Activated CD8-positive, alpha-beta T cell treated with anti-CD3 and anti-CD28 coated beads for 36 hours (primary cell): ENCODE measurements around the gene B3GNT7. TPM values are rescaled to one million over a fixed set of nuclear protein-coding genes. Genes with fewer than 3 reads are reported as not detected.

Experiments
- ATAC-seq: fragments of 200-7000 bp; cut with Tn5 transposase; one replicate; pipeline ENCODE4 v1.10.0; 2021; ENCODE audit warnings: mild to moderate bottlenecking, moderate library complexity
- CTCF ChIA-PET: fragments of 350-600 bp; sonication (Branson Sonifier 250); formaldehyde crosslinking; loops from one replicate; lab custom pipeline; 2021; ENCODE audit warnings: antibody characterized with exemption; lab: Charles Lee
- POLR2A ChIA-PET: fragments of 350-600 bp; sonication (Branson Sonifier 250); formaldehyde crosslinking; loops from one replicate; lab custom pipeline; 2021; ENCODE audit warnings: antibody characterized with exemption; lab: Charles Lee
- DNase-seq: peaks from one replicate; pipeline ENCODE4 v3.0.0-alpha.2; 2020
- H3K27ac Mint-ChIP-seq: one replicate; pipeline ENCODE4 v1.8.0; 2021; ENCODE audit warnings: mild to moderate bottlenecking, mixed read lengths
- H3K27me3 Mint-ChIP-seq: one replicate; pipeline ENCODE4 v1.8.0; 2021; ENCODE audit warnings: mixed read lengths
- H3K36me3 Mint-ChIP-seq: one replicate; pipeline ENCODE4 v1.8.0; 2021; ENCODE audit warnings: low read depth, mixed read lengths
- H3K4me1 Mint-ChIP-seq: one replicate; pipeline ENCODE4 v1.8.0; 2021; ENCODE audit warnings: low read depth, mixed read lengths
- H3K4me3 Mint-ChIP-seq: one replicate; pipeline ENCODE4 v1.8.0; 2021; ENCODE audit warnings: mild to moderate bottlenecking, moderate library complexity, mixed read lengths
- H3K9me3 Mint-ChIP-seq: one replicate; pipeline ENCODE4 v1.8.0; 2021; ENCODE audit warnings: mixed read lengths
- intact Hi-C: fragments of 100-400 bp; cut with micrococcal nuclease; formaldehyde crosslinking; loops from one replicate; pipeline ENCODE4 v1.10.0; 2022
- total RNA-seq, 2 experiments: library from RNA; stranded (reverse); gene quantifications; one replicate each; pipeline ENCODE4 v1.2.3, GENCODE V29; 2021
- TF ChIP-seq, protein P1 (sequence below): fragments of 200-600 bp; IDR thresholded peaks from one replicate; pipeline ENCODE4 v1.8.0; 2022; ENCODE audit warnings: antibody characterized with exemption, mild to moderate bottlenecking

The B3GNT7 gene
- total RNA-seq, 2 experiments from 2014 or later: 0.29 TPM; not detected in 1

DNA sequence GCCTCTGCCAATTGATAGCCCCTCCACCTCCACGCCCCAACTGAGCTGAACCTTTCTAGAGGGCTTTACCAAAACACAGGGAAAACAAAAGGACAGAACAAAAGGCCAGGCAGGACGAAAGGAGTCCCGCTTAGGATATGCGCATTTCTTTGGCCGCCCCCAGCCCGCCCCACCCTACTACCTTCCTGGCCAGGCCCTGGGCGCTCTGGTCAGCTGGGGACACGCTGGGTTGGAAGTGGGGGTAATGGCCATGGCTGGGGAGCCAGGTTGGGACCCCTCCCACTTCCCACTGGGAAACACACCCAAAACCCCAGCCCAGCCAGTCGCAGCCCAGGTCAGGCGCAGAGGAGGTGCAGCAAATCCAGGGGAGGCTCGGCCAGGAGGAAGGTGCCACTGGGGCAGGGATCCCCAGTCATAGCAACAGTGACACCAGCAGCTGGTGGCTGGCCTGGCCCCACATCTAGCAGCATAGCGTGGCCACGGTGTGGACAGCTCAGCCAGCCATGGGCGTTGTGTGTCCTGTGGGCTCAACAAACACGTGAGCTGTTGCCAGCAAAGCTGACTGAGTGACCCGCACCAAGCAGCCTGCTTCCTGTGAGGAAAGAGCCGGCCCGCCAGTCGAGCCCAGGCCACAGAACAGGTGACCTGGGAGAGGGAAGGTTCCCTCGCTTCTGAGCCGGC, 24.6 kb upstream of the B3GNT7 start:
- no peak overlapping the region for H3K27ac Mint-ChIP-seq
- H3K4me1 Mint-ChIP-seq: no peaks in the 10 kb centered on the region
- H3K4me3 Mint-ChIP-seq: no peak overlapping the region
- CTCF ChIA-PET: no interaction called here
- intact Hi-C loops: no loop called here
- H3K36me3 Mint-ChIP-seq: no peaks in the 10 kb centered on the region
- ATAC-seq (no peak), DNase-seq (no peak)
- no peaks in the 10 kb centered on the region for H3K9me3 Mint-ChIP-seq
- TF ChIP-seq, protein P1, sequence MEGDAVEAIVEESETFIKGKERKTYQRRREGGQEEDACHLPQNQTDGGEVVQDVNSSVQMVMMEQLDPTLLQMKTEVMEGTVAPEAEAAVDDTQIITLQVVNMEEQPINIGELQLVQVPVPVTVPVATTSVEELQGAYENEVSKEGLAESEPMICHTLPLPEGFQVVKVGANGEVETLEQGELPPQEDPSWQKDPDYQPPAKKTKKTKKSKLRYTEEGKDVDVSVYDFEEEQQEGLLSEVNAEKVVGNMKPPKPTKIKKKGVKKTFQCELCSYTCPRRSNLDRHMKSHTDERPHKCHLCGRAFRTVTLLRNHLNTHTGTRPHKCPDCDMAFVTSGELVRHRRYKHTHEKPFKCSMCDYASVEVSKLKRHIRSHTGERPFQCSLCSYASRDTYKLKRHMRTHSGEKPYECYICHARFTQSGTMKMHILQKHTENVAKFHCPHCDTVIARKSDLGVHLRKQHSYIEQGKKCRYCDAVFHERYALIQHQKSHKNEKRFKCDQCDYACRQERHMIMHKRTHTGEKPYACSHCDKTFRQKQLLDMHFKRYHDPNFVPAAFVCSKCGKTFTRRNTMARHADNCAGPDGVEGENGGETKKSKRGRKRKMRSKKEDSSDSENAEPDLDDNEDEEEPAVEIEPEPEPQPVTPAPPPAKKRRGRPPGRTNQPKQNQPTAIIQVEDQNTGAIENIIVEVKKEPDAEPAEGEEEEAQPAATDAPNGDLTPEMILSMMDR: no peak
- POLR2A ChIA-PET: interaction anchor here (1.5 kb wide), 1 partner anchor 9 kb away, joined by 3 read pairs; no protein-coding TSS in a partner anchor
- no peaks in the 10 kb centered on the region for H3K27me3 Mint-ChIP-seq

DNA sequence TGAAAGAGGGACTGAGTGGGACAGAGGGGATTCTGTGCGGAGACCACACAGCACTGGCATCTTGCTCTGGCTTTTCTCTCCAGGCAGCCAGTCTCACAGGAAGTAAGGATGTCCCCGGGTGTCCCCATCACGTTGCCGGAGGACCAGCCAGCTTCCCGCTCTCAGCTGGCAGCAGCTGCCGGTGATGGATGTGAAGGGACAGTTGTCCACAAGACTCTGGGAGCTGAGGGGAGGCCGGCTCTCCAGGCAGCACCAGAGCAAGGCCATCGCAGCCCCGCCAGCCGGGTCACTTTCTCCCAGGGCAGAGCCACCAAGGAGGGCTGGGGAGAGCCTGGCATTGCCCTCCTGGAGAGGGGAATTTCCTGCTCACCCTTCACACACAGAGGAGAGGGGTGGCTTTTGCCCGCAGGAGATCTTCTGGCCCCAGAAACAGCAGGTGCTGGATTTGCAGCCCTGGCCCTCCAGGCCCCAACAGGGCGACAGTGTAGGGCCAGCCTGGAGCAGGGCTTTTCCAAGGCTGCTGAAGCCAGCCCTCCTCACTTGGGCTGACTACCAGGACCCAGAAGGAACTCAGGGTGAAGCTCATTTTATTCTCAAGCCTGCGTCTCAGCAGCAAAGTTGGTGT, 24.0 kb upstream of the B3GNT7 start:
- H3K36me3 Mint-ChIP-seq: no peaks in the 10 kb centered on the region
- H3K27me3 Mint-ChIP-seq: no peaks in the 10 kb centered on the region
- no peaks in the 10 kb centered on the region for H3K4me1 Mint-ChIP-seq
- ChIA-PET CTCF (no interaction called here), POLR2A (interaction anchor here (1.5 kb wide), 1 partner anchor 10 kb away, joined by 3 read pairs; no protein-coding TSS in a partner anchor)
- H3K4me3 Mint-ChIP-seq: no peak overlapping the region
- TF ChIP-seq, protein P1: no peak
- intact Hi-C loops: no loop called here
- ATAC-seq: no peak
- no peaks in the 10 kb centered on the region for H3K9me3 Mint-ChIP-seq
- DNase-seq: no peak
- H3K27ac Mint-ChIP-seq: no peak overlapping the region

DNA sequence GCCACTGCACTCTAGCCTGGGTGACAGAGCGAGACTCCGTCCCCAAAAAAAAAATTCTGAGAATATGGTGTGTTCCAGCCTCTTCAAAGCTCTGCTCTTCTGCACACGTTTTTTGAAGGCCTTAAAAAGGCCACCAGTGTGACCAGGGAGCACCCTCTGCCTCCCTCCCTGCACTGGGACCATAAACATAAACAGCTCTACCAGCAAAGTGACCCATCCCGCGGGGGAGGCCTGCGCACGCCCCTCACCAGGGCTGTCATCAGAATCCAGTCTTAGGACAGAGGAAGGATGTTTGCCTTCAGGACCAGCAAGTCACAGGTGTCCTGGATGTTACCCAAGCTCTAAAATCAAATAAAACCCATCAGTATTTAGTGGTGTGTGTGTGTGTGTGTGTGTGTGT, 23.2 kb upstream of the B3GNT7 start:
- ChIA-PET POLR2A (no interaction called here), CTCF (interaction anchor here (1.5 kb wide), 1 partner anchor 145 kb away, joined by 3 read pairs; no protein-coding TSS in a partner anchor)
- Mint-ChIP-seq H3K27me3 (no peaks in the 10 kb centered on the region), H3K9me3 (no peaks in the 10 kb centered on the region), H3K36me3 (no peaks in the 10 kb centered on the region), H3K4me3 (no peak overlapping the region), H3K27ac (no peak overlapping the region), H3K4me1 (no peaks in the 10 kb centered on the region)
- intact Hi-C loops: no loop called here
- TF ChIP-seq, protein P1: no peak
- ATAC-seq: no peak
- no peak for DNase-seq

DNA sequence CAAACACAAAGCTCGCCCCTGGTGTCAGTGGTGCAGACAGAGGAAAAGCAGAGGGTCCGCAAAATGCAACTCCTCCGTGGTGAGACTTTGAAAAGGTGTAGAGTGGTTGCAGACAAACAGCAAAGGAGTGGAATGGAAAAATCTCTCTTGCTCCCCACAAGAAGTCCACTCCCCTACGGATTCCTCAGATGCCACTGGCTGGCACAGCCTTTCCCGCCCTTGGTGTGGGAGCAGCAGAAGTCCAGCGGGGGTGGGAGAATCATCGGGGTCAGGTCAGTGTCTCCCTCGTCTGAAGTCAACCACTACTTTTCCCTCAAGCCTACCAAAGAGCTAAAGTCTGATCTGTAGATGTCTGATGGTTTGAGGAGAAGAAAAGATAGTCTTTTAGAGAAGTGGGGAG, 22.3 kb upstream of the B3GNT7 start:
- no peaks in the 10 kb centered on the region for H3K4me1 Mint-ChIP-seq
- no peaks in the 10 kb centered on the region for H3K36me3 Mint-ChIP-seq
- H3K27me3 Mint-ChIP-seq: no peaks in the 10 kb centered on the region
- H3K4me3 Mint-ChIP-seq: no peak overlapping the region
- H3K9me3 Mint-ChIP-seq: no peaks in the 10 kb centered on the region
- ATAC-seq (no peak), DNase-seq (no peak)
- H3K27ac Mint-ChIP-seq: no peak overlapping the region
- POLR2A ChIA-PET: interaction anchor here (0.7 kb wide), 1 partner anchor 79 kb away, joined by 5 read pairs; no protein-coding TSS in a partner anchor
- CTCF ChIA-PET: interaction anchor here (1.5 kb wide), 1 partner anchor 146 kb away, joined by 3 read pairs; no protein-coding TSS in a partner anchor
- TF ChIP-seq, protein P1: no peak
- intact Hi-C loops: no loop called here

DNA sequence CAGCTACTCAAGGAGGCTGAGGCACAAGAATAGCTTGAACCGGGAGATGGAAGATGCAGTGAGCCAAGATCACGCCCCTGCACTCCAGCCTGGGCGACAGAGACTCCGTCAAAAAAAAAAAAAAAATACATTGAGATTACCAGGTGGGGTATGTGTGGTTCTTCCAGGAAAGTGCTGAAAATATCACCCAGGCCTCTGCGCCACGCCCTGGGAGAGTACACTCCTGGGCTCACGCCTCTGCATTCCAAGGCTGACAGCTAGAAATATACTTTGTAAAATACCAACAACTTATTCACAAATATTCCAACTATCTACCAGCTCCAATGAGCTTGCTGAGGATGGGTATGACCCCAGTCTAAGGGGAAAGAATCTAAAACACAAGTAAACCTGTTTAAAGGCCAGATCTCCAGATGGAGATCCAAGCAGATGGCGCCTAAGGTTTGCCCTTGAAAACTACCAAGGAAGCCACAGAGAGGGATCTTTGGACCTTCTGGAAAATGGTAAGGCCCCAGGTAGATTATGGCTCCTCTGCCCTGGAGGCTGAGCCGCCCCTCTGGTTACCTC, 21.6 kb upstream of the B3GNT7 start:
- POLR2A ChIA-PET: no interaction called here
- CTCF ChIA-PET: no interaction called here
- H3K4me3 Mint-ChIP-seq: no peak overlapping the region
- H3K27ac Mint-ChIP-seq: no peak overlapping the region
- H3K36me3 Mint-ChIP-seq: no peaks in the 10 kb centered on the region
- DNase-seq (no peak), ATAC-seq (no peak)
- H3K4me1 Mint-ChIP-seq: no peaks in the 10 kb centered on the region
- intact Hi-C loops: no loop called here
- TF ChIP-seq, protein P1: no peak
- no peaks in the 10 kb centered on the region for H3K27me3 Mint-ChIP-seq
- no peaks in the 10 kb centered on the region for H3K9me3 Mint-ChIP-seq
